ENCODE measurements around the gene PSMD6. TPM values are rescaled to one million over a fixed set of nuclear protein-coding genes. Genes with fewer than 3 reads are reported as not detected.

PSMD6 gene
- total RNA-seq, 1 donor from 2014 or later = 86.7 TPM

DNA sequence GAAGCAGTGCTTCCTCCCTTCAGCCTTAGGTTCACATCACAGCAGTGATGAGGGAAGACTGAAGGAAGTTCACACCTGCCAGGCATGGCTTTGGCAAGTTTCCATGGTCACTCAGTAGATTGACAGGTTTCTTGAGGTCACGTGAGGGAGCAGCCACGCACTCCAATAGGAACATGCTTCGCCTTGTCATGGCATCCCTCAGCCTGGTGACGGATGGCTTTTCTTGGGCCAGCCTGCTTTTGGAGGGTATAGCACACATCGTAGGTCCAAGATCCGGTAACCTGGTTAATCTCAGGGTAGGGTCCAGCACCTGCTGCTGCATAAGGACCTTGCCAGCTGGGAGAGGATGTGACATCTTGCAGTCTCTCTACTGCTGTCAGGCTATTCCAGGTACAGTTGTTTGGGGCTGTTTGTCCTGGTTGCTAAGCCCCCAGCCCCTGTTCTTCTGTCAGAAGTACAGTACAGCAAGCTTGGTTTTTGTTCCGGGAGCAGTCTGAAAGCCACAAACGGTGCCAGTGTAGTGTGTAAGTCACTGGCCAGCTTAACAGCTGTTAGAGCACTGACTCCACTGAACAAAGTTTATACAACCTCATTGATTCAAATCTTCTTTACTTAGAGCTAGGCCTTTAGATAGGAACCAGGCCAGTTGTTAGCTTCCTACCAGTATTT is 42.3 kb downstream of the PSMD6 start:
- no peak for DNase-seq (ENCODE audit: extremely low read depth, low read depth, low spot score)

DNA sequence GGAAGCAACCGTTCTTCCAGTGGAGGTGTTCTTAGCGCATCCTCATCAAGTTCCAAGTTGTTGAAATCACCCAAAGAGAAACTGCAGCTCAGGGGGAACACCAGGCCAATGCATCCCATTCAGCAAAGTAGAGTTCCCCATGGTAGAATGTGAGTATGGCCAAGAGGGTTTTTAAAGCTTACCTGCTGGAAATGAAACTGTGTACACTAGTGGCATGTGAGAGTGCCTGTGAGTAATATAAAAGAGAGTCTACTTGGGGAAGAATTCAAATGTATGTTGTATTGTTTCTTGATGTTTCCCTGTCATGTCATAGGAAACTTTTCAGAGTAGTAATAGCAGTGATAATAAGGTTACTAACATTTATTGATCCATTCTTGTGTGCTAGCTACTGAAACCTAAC is 43.3 kb downstream of the PSMD6 start:
- DNase-seq (ENCODE audit: extremely low read depth, low read depth, low spot score) = no peak

DNA sequence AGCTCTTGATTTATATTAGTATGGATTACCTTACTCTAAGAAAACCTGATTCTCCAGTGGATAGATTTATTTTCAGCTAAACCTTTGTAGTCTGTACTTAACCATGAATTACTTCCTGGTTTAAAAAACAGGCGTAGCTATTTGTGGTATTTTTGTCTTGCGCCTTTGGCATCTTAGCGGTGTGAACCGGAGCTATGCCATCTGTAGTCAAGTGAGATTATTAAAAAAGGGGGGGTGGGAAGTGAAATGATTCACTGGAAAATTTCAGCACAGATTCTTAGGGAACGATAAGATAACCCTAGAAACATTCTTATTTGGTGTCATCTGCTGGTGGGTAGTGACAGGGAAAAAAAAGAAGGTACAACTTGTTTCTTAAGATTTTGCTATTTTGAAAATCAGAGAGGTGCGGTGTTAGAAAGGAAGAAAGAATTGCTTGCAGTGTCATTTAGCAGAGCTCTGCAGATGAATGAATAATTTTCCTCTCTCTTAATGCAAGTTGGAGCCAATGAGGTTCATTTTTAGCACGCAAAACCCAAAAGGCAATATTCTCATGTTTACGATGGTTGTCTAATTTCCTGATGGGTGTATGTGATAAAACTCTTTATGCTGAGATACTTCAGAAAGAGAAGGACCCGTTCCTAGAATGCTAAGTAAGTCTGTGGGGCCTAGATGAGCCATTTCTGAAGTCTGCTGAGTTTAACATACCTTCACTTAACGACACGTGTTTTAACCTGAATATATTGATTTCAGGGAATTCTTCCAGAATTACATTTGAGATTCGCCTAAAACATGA is 44.0 kb downstream of the PSMD6 start:
- no peak for DNase-seq (ENCODE audit: extremely low read depth, low read depth, low spot score)

DNA sequence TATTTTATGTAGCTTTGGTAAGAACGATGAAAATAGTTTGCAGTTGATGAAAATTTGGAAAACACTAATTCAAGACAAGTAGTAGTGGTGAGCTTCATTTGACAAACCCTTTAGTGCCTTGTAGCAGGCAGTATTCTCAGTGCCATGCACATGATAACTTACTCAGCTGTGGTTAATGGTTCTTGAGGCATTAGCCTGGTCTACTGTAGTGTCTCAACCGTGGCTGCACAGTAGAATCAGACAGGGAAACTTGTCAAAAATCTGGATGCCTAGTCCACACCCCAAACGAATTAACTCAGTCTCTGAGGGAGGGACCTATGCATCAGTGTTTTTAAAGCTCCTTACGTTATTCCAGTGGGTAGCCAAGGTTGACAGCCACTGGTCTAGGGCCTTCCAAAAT is 45.4 kb downstream of the PSMD6 start:
- DNase-seq (ENCODE audit: extremely low read depth, low read depth, low spot score) = no peak

- no peak for DNase-seq (ENCODE audit: extremely low read depth, low read depth, low spot score)
These were observed 46.5 kb downstream of the PSMD6 start for GRCh38 chr3:63976872-63977200.

DNA sequence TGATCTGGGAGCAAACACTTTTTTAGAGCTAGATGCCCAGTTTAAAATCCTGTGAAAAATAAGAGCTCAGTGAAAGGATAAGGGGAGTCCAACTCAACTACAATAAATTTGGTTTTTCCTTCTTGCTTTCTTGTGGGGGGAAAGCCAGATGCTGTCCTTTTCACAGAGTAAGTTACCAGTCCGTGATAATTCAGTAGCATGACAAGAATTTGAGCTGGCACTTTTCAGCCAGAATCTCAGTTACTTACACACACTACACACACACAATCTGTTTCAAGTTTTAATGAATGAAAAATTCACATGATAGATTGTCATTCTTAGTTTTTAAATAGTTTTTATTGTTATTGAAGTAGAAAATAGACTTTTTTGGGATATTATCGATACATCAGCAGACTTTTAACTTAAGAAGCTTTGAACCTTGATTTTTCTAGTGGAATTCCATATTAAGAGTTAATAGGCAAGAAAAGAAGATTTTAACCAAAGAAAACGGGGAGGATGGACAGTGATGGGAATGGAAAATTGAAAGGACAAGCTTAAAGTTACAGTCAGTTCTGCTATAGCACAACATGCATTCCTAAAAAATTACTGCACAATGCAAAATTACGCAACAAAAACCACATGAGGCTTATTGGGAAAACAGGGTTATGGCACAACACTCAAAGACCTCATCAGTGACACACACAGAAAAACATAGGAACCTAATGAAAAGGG is 47.0 kb downstream of the PSMD6 start:
- DNase-seq (ENCODE audit: extremely low read depth, low read depth, low spot score) = no peak

GRCh38 chr3:63975723-63976122 is 47.6 kb downstream of the PSMD6 start:
- DNase-seq (ENCODE audit: extremely low read depth, low read depth, low spot score) = no peak

DNA sequence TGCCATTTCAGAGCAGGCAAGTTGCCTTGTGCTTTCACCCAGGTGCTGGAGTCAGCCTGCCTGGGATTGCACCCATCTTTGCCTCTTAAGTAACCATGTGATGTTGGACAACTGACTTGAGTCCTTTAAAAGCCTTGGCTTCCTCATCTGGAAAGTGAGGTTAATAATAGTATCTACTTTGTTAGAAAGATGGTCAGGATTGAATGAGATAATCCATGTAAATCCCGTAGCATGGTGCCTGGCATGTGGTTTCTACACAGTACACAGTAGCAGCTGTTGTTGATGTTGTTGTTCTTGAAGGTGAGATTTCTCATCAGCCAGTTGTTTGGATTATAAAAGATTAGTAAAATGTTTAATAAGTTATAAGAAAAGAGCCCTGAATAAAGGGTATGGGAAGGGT is 48.8 kb downstream of the PSMD6 start:
- DNase-seq (ENCODE audit: extremely low read depth, low read depth, low spot score) = no peak

GRCh38 chr3:63973406-63973805 is 49.9 kb downstream of the PSMD6 start:
- DNase-seq (ENCODE audit: extremely low read depth, low read depth, low spot score) = no peak

- DNase-seq (ENCODE audit: extremely low read depth, low read depth, low spot score) = no peak
These were observed 50.3 kb downstream of the PSMD6 start for GRCh38 chr3:63972987-63973386.

- no peak for DNase-seq (ENCODE audit: extremely low read depth, low read depth, low spot score)
These were observed 51.1 kb downstream of the PSMD6 start for GRCh38 chr3:63972196-63972595.

DNA sequence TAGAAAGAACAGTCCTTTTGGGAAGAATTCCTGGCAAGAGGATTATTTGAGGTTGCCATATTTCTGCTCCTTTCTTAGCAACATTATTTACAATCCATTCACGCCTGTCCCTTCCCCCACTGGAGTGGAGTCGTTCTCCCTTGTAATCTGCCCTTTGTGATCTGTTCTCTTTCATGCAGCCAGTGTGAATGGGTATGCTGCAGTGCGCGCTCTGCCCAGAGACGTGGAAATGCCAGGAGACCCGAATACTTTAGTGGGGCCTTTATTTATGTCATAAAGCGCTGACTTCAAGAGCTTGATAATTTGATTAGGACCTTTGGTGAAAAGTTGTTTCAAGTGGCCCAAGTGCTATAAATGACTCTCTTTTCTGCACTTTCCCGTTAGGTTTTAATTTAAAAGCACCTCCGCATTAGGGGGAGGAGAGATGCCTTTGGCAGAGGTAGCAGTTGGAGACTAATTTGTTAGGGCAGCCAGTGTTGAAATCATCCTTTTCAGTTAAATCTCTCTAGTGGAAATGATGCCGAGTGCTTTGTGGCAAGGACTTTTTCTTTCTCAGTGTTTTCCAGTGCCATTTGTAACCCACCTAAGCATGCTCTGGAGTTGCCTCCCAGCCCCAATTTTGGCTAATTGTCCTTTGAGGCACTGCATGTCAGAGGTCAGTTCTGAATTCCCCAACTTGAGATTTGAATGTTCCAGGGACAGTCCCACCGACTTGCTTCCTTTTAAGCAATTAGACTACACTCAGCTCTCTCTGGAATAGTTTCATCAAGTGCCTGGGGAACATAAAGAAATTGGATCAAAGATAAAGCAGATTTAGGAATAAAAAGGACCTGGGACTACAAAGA is 52.4 kb downstream of the PSMD6 start:
- no peak for DNase-seq (ENCODE audit: extremely low read depth, low read depth, low spot score)

DNA sequence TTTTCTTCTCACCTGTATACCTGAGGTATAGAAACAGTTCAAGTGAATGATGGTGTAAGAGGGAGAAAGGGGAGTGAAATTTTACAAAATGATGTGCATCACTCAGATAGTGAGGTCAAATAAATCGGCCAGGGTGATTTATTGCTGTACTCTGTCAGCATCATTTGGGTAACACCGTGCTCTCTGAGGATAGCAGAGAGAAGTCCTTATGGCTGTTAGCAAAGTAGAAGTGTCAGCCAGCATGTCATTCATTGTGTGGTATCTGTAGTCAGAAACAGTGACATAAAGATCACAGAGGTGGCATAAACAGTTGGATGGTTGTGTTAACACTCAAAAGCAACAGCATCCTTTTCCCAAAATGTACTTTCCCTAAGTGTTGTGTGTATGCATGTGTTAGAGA is 53.4 kb downstream of the PSMD6 start:
- no peak for DNase-seq (ENCODE audit: extremely low read depth, low read depth, low spot score)

DNA sequence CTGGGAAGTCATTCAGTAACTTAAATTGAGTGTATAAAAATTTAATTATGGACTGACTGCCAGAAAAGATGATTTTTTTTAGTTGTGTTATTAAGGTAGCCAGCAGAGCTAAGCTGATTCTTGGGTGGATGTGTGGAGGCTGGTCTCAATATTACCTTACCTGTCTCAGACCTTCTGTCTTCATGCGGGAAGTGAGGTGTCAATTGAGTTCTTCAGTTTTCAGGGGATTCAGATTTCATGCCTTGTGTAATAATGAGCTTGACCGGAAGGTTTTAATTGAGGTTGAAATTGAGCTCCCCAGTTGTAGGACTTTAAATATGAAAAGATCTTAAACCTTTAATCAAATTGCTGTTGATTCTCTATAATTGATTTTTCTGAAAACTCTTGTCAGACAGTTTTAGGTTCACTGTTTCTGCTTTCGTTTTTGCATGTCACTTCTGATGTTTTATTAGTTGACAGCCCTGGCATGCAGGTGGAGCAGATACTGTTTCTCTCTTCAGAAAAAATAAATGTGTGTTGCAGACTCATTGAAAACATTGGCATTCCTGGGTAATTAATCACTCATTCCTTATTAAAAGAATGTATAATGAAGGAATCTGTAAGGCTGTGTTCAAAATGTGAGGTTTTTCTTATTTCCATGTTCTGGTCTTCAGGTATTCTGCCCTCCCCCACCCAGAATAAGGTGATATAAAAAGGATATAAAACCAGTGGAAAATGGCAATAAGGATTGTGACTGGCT is 54.5 kb downstream of the PSMD6 start:
- DNase-seq (ENCODE audit: extremely low read depth, low read depth, low spot score) = no peak

DNA sequence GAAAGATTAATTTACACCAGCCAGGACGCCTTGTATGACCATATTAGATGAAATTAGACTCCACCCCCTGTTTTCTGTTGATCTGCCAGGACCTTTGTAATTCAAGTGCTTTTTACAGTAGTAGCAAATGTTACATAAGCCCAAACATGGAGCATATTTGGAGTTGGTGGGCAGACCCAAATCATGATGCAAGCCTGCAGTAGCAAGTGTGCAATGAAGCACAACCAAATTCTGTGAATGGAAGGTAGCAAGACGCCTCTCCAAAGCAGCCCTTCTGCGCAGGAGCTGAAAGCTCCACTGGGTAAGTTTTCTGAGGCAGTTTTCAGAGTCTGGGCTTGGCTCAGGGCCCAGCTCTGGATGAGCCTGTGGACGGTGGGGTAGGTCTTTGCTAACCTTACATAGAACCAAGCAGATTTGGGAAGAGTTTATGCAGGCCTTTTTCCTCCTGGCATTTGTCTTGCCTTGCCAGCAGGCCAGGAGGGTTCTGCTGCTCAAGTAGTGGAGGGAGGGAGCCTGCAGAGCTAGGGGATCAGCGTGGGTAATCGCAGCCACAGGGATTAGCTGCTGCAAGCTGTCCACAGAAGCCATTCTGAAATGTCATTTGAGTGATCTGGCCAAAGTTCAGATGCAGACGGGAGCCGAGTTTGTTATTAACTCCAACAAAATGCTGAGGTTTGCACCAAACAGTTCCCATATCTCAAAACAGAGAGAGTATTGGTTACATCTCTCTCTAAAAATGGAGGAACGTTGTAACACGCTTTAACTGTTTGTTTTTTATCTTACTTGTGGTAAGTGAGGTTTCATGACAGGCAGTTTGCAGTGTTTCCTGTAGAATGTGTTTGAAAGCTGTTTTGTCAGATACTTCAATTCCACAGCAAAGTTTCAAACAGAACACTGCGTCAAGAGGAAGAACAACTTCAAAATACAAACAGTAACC is 55.4 kb downstream of the PSMD6 start:
- DNase-seq (ENCODE audit: extremely low read depth, low read depth, low spot score) = no peak

- no peak for DNase-seq (ENCODE audit: extremely low read depth, low read depth, low spot score)
These were observed 56.4 kb downstream of the PSMD6 start for GRCh38 chr3:63966871-63967270.

DNA sequence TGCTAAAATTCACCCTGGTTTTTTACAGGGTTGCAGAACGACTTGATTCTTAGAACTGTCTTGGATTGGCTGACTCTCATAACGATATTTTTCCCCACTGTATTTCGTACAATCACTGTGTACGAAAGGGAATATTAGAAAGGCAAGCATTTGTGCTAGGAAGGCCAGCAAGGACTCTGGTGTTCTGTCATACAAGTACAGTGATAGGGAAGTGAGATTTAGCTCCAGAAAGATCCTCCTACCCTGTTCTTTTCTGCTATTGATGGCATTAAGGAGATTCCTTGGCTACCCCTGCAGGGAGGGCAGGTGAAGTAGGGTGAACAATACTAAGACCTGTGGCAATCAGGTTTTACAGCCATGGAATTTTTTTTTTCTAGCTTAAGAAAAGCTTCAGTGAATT is 57.3 kb downstream of the PSMD6 start:
- no peak for DNase-seq (ENCODE audit: extremely low read depth, low read depth, low spot score)

DNA sequence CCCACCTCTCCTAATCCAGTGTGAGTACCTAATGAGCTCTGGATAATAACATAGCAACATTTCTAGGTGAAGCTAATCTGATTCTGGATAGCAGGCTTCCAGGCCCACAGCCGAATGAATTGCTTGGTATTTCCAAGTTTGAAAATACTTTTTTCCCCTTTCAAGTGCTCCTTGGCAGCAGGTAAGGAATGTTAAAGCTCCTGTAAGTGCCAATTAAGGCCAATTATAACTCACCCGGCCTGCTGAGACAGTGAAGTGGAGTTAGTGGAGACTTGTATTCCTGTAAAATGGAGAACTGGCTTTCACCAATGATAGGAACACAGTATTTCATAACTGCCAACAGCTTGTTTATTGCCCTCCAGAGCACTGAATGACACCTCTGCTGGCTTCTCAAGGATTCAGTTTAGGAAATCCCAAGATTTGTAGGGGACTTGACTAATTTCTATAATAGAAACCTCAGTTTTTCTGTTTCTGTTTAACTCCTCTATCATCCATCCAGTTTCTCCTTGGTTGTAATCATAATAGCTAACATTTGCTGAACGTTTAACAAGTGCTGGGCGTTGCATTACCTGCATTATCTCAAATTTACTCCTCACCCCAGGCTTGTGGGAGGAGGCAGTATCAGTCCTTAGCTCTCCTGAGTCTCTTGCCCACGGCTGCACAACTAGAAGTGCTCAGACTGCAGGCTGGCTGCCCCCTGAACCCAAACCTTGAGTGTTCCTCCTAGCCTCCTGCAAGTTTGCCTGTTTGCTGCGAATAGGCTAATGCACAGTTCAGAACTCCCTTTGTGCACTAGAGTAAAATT is 58.4 kb downstream of the PSMD6 start:
- no peak for DNase-seq (ENCODE audit: extremely low read depth, low read depth, low spot score)

All from glomerular endothelial cell (primary cell).